Loucy (cell line): ENCODE measurements around the gene MRPS17.

Source experiments
- EZH2phosphoT487 ChIP-seq: fragments of 200-600 bp; IDR thresholded peaks from 2 replicates; pipeline ENCODE4 v1.6.1; 2018; ENCODE audit warnings: antibody characterized with exemption, mild to moderate bottlenecking, moderate library complexity, borderline replicate concordance
- TF ChIP-seq, protein P1 (sequence below): fragments of 200-600 bp; sonication (generic); conservative IDR thresholded peaks from 2 replicates; pipeline ENCODE4 v1.5.1; 2014; ENCODE audit warnings: mild to moderate bottlenecking, antibody characterized with exemption, low read length

- no peak for TF ChIP-seq EZH2phosphoT487
- TF ChIP-seq, protein P1, sequence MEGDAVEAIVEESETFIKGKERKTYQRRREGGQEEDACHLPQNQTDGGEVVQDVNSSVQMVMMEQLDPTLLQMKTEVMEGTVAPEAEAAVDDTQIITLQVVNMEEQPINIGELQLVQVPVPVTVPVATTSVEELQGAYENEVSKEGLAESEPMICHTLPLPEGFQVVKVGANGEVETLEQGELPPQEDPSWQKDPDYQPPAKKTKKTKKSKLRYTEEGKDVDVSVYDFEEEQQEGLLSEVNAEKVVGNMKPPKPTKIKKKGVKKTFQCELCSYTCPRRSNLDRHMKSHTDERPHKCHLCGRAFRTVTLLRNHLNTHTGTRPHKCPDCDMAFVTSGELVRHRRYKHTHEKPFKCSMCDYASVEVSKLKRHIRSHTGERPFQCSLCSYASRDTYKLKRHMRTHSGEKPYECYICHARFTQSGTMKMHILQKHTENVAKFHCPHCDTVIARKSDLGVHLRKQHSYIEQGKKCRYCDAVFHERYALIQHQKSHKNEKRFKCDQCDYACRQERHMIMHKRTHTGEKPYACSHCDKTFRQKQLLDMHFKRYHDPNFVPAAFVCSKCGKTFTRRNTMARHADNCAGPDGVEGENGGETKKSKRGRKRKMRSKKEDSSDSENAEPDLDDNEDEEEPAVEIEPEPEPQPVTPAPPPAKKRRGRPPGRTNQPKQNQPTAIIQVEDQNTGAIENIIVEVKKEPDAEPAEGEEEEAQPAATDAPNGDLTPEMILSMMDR: no peak
Observed at GRCh38 chr7:55975988-55976633, 24.4 kb downstream of the MRPS17 start.
